Endothelial cell of umbilical vein (primary cell): ENCODE data around the gene TOMM34.

ENCODE experiments used
- CTCF ChIP-seq, 2 donors: IDR thresholded peaks; 1 replicate in 1 of 2; 2 replicates in 1 of 2; pipeline ENCODE4 v1.5.1; 2011; ENCODE audit warnings: low read length in 2 of 2, mild to moderate bottlenecking in 2 of 2, moderate library complexity in 2 of 2, control low read depth in 1 of 2, inconsistent platforms in 1 of 2, low read depth in 1 of 2; ENCODE audit not compliant: insufficient read depth in 1 of 2; ENCODE audit errors: extremely low read depth in 1 of 2
- MAX ChIP-seq: IDR thresholded peaks from 2 replicates; pipeline ENCODE4 v1.6.1; 2011; ENCODE audit not compliant: insufficient read depth, insufficient read length

DNA sequence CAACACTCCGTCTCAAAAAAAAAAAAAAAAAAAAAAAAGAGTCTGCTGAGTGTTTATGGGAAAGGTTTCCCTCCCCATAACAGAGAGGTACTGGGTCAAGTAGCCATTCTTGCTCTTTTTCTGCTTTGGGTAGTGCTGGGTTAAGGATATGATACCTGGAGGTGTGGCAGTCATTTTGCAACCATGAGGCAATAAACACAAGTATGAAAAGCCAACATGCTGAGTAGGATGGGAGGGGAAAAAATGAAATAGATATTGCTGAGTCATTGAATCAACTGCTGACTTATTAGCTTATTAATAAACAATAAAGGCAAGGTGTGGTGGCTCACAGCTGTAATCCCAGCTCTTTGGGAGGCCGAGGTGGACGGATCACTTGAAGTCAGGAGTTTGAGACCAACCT is 2.3 kb upstream of the TOMM34 start:
- TF ChIP-seq MAX (no peak), CTCF (IDR thresholded peaks at IDR 0.05; ENCODE audit: extremely low read depth in 1 of 2, insufficient read depth in 1 of 2, low read depth in 1 of 2, low read length in 2 of 2) (no peak)
